HepG2 (cell line): ENCODE results near the gene PTPN14. TPM values are rescaled to one million over a fixed set of nuclear protein-coding genes. Genes with fewer than 3 reads are reported as not detected.

Source experiments
- ATAC-seq: fragments of 200-7000 bp; cut with Tn5 transposase; 3 replicates; pipeline ENCODE4 v1.9.1; 2020; ENCODE audit warnings: mild to moderate bottlenecking, moderate library complexity
- BruUV-seq: library from RNA; stranded (reverse); fragments of 400-500 nt; replicated peaks from 2 replicates; lab custom pipeline; 2021; lab: Mats Ljungman, UMichigan
- CTCF ChIA-PET: fragments of 300-600 bp; formaldehyde crosslinking; extraction: SDS; loops from one replicate; lab custom pipeline; 2021; ENCODE audit warnings: low total read pairs, inconsistent platforms, low intra/inter-chr PET ratio; lab: Yijun Ruan, JAX
- POLR2A ChIA-PET: fragments of 350-600 bp; sonication (Branson Sonifier 250); formaldehyde crosslinking; loops from one replicate; lab custom pipeline; 2020; ENCODE audit warnings: antibody characterized with exemption, inconsistent platforms; lab: Yijun Ruan, JAX
- DNase-seq: peaks from one replicate; pipeline ENCODE4 v3.0.0-alpha.2; 2015; ENCODE audit warnings: low spot score
- FAIRE-seq: peaks from 3 replicates; lab custom pipeline; 2011; peaks lifted over from hg19 to GRCh38; lab: Jason Lieb, UNC
- H2AFZ ChIP-seq: one replicate; pipeline ENCODE4 v1.6.1; 2011; ENCODE audit warnings: low read length, inconsistent platforms
- H3K27ac ChIP-seq: fragments of 300-600 bp; 3 replicates; pipeline ENCODE4 v1.8.0; 2011; ENCODE audit warnings: mixed run types, mild to moderate bottlenecking, mixed read lengths, low read length, inconsistent platforms; ENCODE audit not compliant: insufficient read depth; ENCODE audit errors: extremely low read length
- H3K27me3 ChIP-seq, 2 experiments: fragments of 200-600 bp in 1 of 2; 2 replicates in 1 of 2; 3 replicates in 1 of 2; pipeline versions ENCODE4 v1.6.0 to v1.8.0; 2011; ENCODE audit warnings: low read length in 2 of 2, mild to moderate bottlenecking in 2 of 2, moderate library complexity in 2 of 2, inconsistent platforms in 1 of 2; ENCODE audit not compliant: insufficient read depth in 2 of 2, control insufficient read depth in 1 of 2
- H3K36me3 ChIP-seq, 2 experiments: fragments of 200-600 bp in 1 of 2; replicated peaks in 1 of 2; 2 replicates in 1 of 2; 3 replicates in 1 of 2; pipeline versions ENCODE4 v1.5.1 to v1.8.0; 2011; ENCODE audit warnings: low read length in 2 of 2, inconsistent platforms in 1 of 2; ENCODE audit not compliant: insufficient read depth in 2 of 2, control insufficient read depth in 1 of 2
- H3K4me1 ChIP-seq: 2 replicates; pipeline ENCODE4 v1.5.1; 2012; ENCODE audit warnings: low read length, inconsistent platforms; ENCODE audit not compliant: insufficient read depth
- H3K4me2 ChIP-seq: 2 replicates; pipeline ENCODE4 v1.6.0; 2011; ENCODE audit warnings: low read depth, low read length, inconsistent platforms
- H3K4me3 ChIP-seq, 3 experiments: fragments of 200-600 bp in 1 of 3; sonication (generic), shearing (Covaris generic) in 1 of 3; replicated peaks in 1 of 3; 2 replicates each; pipeline ENCODE4 v1.5.1; 2011 to 2016; ENCODE audit warnings: low read length in 3 of 3, inconsistent platforms in 2 of 3, low read depth in 2 of 3, mild to moderate bottlenecking in 2 of 3, control low read depth in 1 of 3, mixed read lengths in 1 of 3; ENCODE audit not compliant: insufficient read depth in 1 of 3
- H3K79me2 ChIP-seq: one replicate; pipeline ENCODE4 v1.6.1; 2011; ENCODE audit warnings: low read length, inconsistent platforms; ENCODE audit not compliant: insufficient read depth
- H3K9ac ChIP-seq: 2 replicates; pipeline ENCODE4 v1.6.0; 2011; ENCODE audit warnings: mild to moderate bottlenecking, low read depth, low read length, inconsistent platforms; ENCODE audit not compliant: insufficient read depth
- H3K9me3 ChIP-seq: 2 replicates; pipeline ENCODE4 v1.5.1; 2012; ENCODE audit warnings: mild to moderate bottlenecking, low read length
- H4K20me1 ChIP-seq: 2 replicates; pipeline ENCODE4 v1.6.0; 2011; ENCODE audit warnings: inconsistent platforms, mild to moderate bottlenecking, low read length, moderate library complexity; ENCODE audit not compliant: insufficient read depth
- CREB1 ChIP-seq, 2 experiments: fragments of 450-650 bp in 1 of 2; IDR thresholded peaks; 2 replicates each; pipeline ENCODE4 v1.6.1; 2016 to 2017; ENCODE audit warnings: control low read depth in 1 of 2, mild to moderate bottlenecking in 1 of 2, missing compliant biosample characterization in 1 of 2, missing genetic modification characterization in 1 of 2
- HCFC1 ChIP-seq: fragments of 150-350 bp; IDR thresholded peaks from 2 replicates; pipeline ENCODE4 v1.6.1; 2014; ENCODE audit warnings: low read depth, low read length
- KLF13 ChIP-seq: sonication (generic); formaldehyde crosslinking; IDR thresholded peaks from 2 replicates; pipeline ENCODE4 v1.4.0; 2020; ENCODE audit warnings: mild to moderate bottlenecking, missing genetic modification reagents
- KMT2B ChIP-seq: IDR thresholded peaks from 2 replicates; pipeline ENCODE4 v1.6.1; 2016; ENCODE audit warnings: missing genetic modification reagents, missing compliant biosample characterization
- NR2F2 ChIP-seq: IDR thresholded peaks from 2 replicates; pipeline ENCODE4 v1.6.1; 2012; ENCODE audit warnings: low read depth, inconsistent platforms, borderline replicate concordance
- PHF8 ChIP-seq: sonication (generic); formaldehyde crosslinking; IDR thresholded peaks from 2 replicates; pipeline ENCODE4 v1.5.0; 2020; ENCODE audit warnings: missing genetic modification reagents
- RCOR2 ChIP-seq: IDR thresholded peaks from 2 replicates; pipeline ENCODE4 v1.6.1; 2016; ENCODE audit warnings: missing biosample characterization, missing genetic modification reagents
- RFXANK ChIP-seq: IDR thresholded peaks from 2 replicates; pipeline ENCODE4 v1.6.1; 2016
- SOX6 ChIP-seq, 2 experiments: fragments of 450-650 bp in 1 of 2; sonication (generic) in 1 of 2; formaldehyde crosslinking in 1 of 2; IDR thresholded peaks; 2 replicates each; pipeline versions ENCODE4 v1.4.0 to v1.6.1; 2017 to 2020; ENCODE audit warnings: antibody characterized with exemption in 1 of 2, mild to moderate bottlenecking in 1 of 2, missing genetic modification reagents in 1 of 2
- SRSF1 ChIP-seq: fragments of 200-400 bp; formaldehyde crosslinking; optimal IDR thresholded peaks from 2 replicates; pipeline ENCODE3; 2017; ENCODE audit warnings: mild to moderate bottlenecking, low read depth, low read length, moderate library complexity
- ZNF207 ChIP-seq: fragments of 450-650 bp; IDR thresholded peaks from 2 replicates; pipeline ENCODE4 v1.6.1; 2016; ENCODE audit warnings: antibody characterized with exemption, borderline replicate concordance
- ZNF431 ChIP-seq: sonication (generic); formaldehyde crosslinking; IDR thresholded peaks from 2 replicates; pipeline ENCODE4 v1.9.0; 2022; ENCODE audit warnings: missing genetic modification reagents, low read depth, mild to moderate bottlenecking, borderline replicate concordance
- ZNF720 ChIP-seq: sonication (generic); formaldehyde crosslinking; IDR thresholded peaks from 2 replicates; pipeline ENCODE4 v1.4.0; 2020; ENCODE audit warnings: missing genetic modification reagents
- ZNF773 ChIP-seq: sonication (generic); formaldehyde crosslinking; IDR thresholded peaks from 2 replicates; pipeline ENCODE4 v1.4.0; 2020; ENCODE audit warnings: missing genetic modification reagents, borderline replicate concordance
- WGBS: methylation state at CpG from one replicate; pipeline ENCODE4 v1.1.6; 2017; ENCODE audit warnings: low lambda C conversion rate; 5-methylcytosine and 5-hydroxymethylcytosine counted together
- in situ Hi-C: cut with HindIII; loops from 2 replicates; pipeline ENCODE4 v1.10.0; 2017; ENCODE audit warnings: low pct_unique_long_range_greater_than_20kb; ENCODE audit not compliant: extremely low pct_ligation_motif_present
- intact Hi-C: fragments of 100-400 bp; cut with micrococcal nuclease; formaldehyde crosslinking; loops from one replicate; pipeline ENCODE4 v1.10.0; 2022; ENCODE audit not compliant: unreplicated experiment
- polyA plus RNA-seq, 8 experiments: library from polyadenylated mRNA; depleted of rRNA in 3 of 8; stranded (reverse) in 7 of 8; unstranded in 1 of 8; fragments of >200 nt; fragmentation: Illumina TruSeq in 4 of 8; extraction: Trizol in 4 of 8; gene quantifications; 2 replicates each; pipeline versions ENCODE4 v1.2.1 to v1.2.3, GENCODE V29; 2011 to 2016; ENCODE audit warnings: low read depth in 4 of 8, missing spikeins in 1 of 8, mixed read lengths in 1 of 8; ENCODE audit not compliant: insufficient read depth in 1 of 8
- total RNA-seq, 5 experiments: library from RNA; depleted of rRNA; stranded (reverse); fragments of >200 nt; fragmentation: Illumina TruSeq; extraction: Trizol; gene quantifications; 2 replicates each; pipeline ENCODE4 v1.2.3, GENCODE V29; 2016; ENCODE audit warnings: low read depth in 1 of 5
- TF ChIP-seq, protein P1 (sequence below): fragments of 450-650 bp; IDR thresholded peaks from 2 replicates; pipeline ENCODE4 v1.6.1; 2016
- TF ChIP-seq, protein P2 (sequence below): sonication (generic); formaldehyde crosslinking; conservative IDR thresholded peaks from 2 replicates; pipeline ENCODE4 v1.8.0; 2022; ENCODE audit warnings: missing genetic modification reagents
- TF ChIP-seq, protein P3 (sequence below): sonication (generic); formaldehyde crosslinking; IDR thresholded peaks from 2 replicates; pipeline ENCODE4 v1.4.0; 2020; ENCODE audit warnings: missing genetic modification reagents, borderline replicate concordance

The PTPN14 gene
- total and polyA plus RNA-seq, 2 of the 13 experiments (the other 11 are each of a cell fraction or from before 2014, with no cell fraction given): 3.9 to 4.7 TPM

DNA sequence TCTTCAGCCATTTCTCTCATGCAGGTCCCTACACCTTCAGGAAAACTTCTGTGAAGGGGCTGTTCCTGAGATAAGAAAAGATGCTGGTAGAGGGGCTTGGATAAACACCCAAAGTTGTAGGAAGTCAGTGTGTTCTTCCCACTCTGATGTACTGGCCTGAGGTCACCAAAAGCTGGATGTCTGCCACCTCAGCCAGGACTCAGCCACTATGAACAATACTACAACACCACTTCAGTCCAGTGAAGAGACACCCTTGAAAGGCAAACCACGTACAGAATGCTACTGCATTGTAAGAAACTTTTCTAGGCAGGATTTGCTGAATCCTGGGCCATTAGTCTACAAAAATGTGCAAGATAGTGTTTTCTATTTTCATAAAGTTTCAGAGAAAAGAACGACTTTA, 2.4 kb downstream of the PTPN14 start (continued):
- TF ChIP-seq ZNF207 (no peak), PHF8 (no peak), CREB1 (IDR thresholded peaks at IDR 0.05) (no peak), CREB1 (CRISPR knock-in tag; IDR thresholded peaks at IDR 0.05) (no peak), NR2F2 (no peak)

DNA sequence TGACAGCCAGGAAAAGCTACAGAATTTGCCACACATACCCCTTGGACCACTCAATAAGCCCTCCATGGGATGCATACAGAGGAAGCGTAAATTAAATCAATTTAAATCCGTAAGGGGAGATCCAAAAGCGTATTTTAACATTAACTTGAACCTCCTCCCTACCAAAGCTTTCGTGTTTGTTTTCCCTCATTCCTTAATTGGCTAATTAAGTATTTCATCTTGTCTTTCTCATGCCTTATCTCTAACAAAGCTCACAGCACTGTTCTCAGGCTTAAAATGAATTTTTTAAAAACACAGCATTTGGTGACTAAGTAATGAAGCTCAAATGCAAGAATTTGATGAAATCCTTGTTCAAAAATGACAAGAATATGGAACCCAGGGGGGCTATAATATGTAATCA, 3.1 kb downstream of the PTPN14 start:
- H3K4me2 ChIP-seq: no peak overlapping the region
- FAIRE-seq: no peak
- no peak overlapping the region for H2AFZ ChIP-seq
- no peak overlapping the region for H3K27ac ChIP-seq
- no TSS peak for BruUV-seq
- no peaks in the 10 kb centered on the region for H3K36me3 ChIP-seq
- DNase-seq: no peak
- TF ChIP-seq RFXANK (no peak), HCFC1 (no peak), KLF13 (CRISPR knock-in tag) (no peak), SOX6 (IDR thresholded peaks at IDR 0.05) (no peak), SOX6 (CRISPR knock-in tag; IDR thresholded peaks at IDR 0.05) (no peak), SRSF1 (no peak), ZNF431 (CRISPR knock-in tag) (no peak), KMT2B (no peak), RCOR2 (CRISPR knock-in tag) (no peak), ZNF773 (no peak), ZNF720 (CRISPR knock-in tag) (no peak)
- TF ChIP-seq, protein P1, sequence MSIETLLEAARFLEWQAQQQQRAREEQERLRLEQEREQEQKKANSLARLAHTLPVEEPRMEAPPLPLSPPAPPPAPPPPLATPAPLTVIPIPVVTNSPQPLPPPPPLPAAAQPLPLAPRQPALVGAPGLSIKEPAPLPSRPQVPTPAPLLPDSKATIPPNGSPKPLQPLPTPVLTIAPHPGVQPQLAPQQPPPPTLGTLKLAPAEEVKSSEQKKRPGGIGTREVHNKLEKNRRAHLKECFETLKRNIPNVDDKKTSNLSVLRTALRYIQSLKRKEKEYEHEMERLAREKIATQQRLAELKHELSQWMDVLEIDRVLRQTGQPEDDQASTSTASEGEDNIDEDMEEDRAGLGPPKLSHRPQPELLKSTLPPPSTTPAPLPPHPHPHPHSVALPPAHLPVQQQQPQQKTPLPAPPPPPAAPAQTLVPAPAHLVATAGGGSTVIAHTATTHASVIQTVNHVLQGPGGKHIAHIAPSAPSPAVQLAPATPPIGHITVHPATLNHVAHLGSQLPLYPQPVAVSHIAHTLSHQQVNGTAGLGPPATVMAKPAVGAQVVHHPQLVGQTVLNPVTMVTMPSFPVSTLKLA: no peak
- TF ChIP-seq, protein P2, sequence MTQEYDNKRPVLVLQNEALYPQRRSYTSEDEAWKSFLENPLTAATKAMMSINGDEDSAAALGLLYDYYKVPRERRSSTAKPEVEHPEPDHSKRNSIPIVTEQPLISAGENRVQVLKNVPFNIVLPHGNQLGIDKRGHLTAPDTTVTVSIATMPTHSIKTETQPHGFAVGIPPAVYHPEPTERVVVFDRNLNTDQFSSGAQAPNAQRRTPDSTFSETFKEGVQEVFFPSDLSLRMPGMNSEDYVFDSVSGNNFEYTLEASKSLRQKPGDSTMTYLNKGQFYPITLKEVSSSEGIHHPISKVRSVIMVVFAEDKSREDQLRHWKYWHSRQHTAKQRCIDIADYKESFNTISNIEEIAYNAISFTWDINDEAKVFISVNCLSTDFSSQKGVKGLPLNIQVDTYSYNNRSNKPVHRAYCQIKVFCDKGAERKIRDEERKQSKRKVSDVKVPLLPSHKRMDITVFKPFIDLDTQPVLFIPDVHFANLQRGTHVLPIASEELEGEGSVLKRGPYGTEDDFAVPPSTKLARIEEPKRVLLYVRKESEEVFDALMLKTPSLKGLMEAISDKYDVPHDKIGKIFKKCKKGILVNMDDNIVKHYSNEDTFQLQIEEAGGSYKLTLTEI (CRISPR knock-in tag): no peak
- TF ChIP-seq, protein P3, sequence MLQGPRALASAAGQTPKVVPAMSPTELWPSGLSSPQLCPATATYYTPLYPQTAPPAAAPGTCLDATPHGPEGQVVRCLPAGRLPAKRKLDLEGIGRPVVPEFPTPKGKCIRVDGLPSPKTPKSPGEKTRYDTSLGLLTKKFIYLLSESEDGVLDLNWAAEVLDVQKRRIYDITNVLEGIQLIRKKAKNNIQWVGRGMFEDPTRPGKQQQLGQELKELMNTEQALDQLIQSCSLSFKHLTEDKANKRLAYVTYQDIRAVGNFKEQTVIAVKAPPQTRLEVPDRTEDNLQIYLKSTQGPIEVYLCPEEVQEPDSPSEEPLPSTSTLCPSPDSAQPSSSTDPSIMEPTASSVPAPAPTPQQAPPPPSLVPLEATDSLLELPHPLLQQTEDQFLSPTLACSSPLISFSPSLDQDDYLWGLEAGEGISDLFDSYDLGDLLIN (CRISPR knock-in tag): no peak
- CTCF ChIA-PET: no interaction called here
- no peak for ATAC-seq
- H3K27me3 ChIP-seq: peaks cover 0 to 4% of the 10 kb centered on the region in 2 experiments; a peak in 1 of 5 replicates
- no peak overlapping the region for H3K4me3 ChIP-seq
- 94% methylated on average over 4 of the region's 4 CpGs for WGBS
- H3K9me3 ChIP-seq: no peaks in the 10 kb centered on the region
- no peak overlapping the region for H3K9ac ChIP-seq
- peaks cover 9% of the 10 kb centered on the region for H3K79me2 ChIP-seq
- peaks cover 42% of the 10 kb centered on the region for H3K4me1 ChIP-seq
- intact Hi-C loops (no loop called here), in situ Hi-C loops (loop anchor here (10.0 kb wide), 1 partner anchor 57 kb away; the partner anchor contains the start of gene CENPF)
- H4K20me1 ChIP-seq: peaks cover 2% of the 10 kb centered on the region; the same call in 1 of the 2 replicates
- POLR2A ChIA-PET: no interaction called here
